T follicular helper cell (primary cell): Measurements from ENCODE around the gene HBB.

Source experiments
- DNase-seq: peaks from one replicate; pipeline ENCODE4 v3.0.0-alpha.2; 2020; ENCODE audit warnings: low read depth

Gene HBB

GRCh38 chr11:5227681-5228080, 810 bp upstream of the HBB start:
- no peak for DNase-seq

DNA sequence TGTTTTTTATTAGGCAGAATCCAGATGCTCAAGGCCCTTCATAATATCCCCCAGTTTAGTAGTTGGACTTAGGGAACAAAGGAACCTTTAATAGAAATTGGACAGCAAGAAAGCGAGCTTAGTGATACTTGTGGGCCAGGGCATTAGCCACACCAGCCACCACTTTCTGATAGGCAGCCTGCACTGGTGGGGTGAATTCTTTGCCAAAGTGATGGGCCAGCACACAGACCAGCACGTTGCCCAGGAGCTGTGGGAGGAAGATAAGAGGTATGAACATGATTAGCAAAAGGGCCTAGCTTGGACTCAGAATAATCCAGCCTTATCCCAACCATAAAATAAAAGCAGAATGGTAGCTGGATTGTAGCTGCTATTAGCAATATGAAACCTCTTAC, 1.4 kb downstream of the HBB start:
- DNase-seq, result no peak

DNA sequence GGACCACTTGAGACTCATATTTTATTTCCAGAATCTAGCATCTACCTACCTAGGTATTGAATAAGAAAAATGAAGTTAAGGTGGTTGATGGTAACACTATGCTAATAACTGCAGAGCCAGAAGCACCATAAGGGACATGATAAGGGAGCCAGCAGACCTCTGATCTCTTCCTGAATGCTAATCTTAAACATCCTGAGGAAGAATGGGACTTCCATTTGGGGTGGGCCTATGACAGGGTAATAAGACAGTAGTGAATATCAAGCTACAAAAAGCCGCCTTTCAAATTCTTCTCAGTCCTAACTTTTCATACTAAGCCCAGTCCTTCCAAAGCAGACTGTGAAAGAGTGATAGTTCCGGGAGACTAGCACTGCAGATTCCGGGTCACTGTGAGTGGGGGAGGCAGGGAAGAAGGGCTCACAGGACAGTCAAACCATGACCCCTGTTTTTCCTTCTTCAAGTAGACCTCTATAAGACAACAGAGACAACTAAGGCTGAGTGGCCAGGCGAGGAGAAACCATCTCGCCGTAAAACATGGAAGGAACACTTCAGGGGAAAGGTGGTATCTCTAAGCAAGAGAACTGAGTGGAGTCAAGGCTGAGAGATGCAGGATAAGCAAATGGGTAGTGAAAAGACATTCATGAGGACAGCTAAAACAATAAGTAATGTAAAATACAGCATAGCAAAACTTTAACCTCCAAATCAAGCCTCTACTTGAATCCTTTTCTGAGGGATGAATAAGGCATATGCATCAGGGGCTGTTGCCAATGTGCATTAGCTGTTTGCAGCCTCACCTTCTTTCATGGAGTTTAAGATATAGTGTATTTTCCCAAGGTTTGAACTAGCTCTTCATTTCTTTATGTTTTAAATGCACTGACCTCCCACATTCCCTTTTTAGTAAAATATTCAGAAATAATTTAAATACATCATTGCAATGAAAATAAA, 2.1 kb downstream of the HBB start:
- no peak for DNase-seq

DNA sequence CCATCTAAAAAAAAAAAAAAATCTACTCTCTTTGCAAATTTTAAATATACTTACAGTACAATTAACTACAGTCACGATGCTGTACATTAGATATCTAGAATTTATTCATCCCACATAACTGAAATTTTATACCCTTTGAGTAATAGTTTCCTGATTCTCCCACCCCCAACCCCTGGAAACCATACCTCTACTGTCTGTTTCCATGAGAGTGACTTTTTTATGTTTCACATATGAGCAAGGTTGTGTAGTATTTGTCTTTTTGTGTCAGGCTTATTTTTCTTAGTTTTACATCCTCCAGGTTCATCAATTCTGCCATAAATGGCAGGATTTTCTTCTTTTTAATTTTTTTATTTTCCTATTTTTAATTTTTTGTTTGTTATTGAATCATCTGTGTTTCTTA, 3.2 kb downstream of the HBB start:
- no peak for DNase-seq

- DNase-seq, result no peak
Observed at GRCh38 chr11:5223146-5223545, 3.7 kb downstream of the HBB start.

GRCh38 chr11:5210376-5210885, 16.4 kb downstream of the HBB start:
- DNase-seq, result no peak

DNA sequence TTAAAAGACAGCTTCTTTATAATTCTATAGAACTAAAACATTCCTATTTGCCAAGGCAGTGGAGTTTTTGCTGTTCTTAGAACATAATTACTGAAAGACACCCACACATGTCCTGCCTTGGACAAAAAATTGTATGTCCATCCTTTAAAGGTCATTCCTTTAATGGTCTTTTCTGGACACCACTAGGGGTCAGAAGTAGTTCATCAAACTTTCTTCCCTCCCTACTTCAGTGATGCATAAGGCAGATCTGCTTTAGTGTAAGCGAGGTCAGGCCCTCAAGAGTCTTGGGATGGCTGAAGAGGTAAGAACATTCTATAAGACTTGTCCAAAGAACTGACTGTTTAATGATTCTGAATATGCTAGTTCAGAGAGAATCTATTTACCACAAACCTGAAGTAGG, 22.1 kb downstream of the HBB start:
- DNase-seq, result no peak

DNA sequence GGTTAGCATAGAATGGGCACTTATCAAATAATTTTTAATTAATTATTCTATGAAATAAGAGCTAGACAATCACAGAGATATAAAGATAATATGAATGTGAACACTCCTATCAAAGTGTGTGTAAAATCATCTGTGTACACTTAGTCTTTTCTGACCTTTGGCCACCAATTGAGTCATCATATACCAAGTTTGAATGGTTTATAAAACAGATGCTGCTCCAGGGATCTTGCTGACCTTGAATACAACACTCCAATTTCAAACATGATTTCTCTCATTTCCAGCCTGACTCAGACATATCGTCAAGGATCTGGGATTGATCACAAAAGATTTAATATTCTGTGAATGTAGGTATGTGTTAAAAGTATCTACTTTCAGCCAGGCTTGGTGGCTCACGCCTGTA, 23.5 kb downstream of the HBB start:
- DNase-seq, result no peak

DNA sequence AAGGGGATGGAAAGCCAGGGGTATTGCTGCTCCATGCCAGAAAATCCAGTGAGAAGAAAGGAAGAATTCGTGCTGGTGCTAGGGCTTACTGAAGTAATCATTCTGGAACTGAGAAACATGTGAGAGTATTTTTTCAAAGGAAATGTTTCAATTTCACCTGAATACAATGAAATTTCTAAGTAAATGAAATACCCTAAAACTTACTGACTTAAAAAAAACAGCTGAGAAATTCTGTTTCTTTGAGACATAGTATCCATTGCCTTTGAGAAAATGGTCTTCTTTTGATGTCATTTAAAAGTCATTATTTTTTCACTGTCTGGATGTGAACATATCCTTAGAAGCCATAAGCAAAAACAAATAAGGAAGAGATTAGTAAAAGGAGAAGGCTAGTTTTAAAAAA, 26.3 kb downstream of the HBB start, which contains the start of gene OR51V1:
Gene OR51V1, minus strand, starts transcription at position 101 of the 400 bp plus-strand sequence. Its CDS starts 0 bp downstream, at position 101.
- no peak for DNase-seq

DNA sequence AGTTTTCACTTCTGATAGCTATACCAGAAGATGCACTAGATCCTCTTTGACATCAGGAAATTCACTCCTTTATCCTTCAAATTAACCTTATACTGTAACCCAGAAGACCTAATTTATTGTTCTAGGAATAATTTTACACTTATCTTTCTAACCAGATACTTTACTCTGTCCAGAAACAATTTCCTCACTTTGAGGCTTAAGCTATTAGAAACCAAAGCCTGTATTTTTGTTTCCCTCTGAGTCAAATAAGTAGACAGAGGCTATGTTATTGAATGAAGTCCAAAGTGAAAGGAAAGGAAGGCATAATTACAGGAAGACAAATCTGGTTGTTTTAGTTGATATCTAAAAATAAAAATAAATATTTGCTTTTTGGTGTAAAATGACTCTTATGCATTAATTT, 28.6 kb downstream of the HBB start:
- DNase-seq, result no peak

DNA sequence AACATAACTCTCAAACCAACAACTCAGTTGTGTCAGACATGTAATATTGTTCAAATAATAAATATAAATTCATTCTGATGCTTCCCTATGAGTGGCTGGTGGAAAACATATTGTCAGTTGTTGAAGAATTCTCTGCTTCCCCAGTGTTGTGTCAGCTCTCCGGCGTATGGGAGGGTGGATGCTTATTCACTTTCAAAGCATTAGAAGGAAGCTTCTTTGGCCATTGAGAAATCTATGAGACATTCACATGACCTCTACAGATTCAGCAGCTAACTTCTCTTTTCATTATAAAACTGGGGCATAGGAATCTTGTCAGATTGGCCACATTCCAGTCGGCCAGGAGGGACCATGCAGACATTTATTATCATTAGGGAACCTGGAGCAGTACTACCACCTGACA, 29.3 kb downstream of the HBB start:
- DNase-seq, result no peak

DNA sequence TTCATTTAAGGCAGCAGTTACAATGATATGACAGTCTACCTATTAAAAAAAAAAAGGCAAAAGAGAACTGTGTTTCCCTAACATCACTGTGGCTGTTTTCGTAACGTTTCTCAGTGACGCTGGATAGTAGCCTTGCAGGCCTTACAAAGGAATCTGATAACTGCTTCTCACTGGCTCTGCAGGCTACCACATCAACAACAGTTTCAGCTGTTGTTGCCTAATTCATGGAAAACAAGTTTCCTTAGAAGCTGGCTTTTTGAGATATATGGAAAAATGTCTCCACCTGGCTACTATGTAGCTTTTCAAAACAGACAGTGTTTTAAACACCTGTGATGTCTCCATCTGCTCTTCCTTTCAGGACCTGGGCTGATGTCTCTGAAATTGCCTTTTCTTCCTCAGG, 30.1 kb downstream of the HBB start:
- DNase-seq, result no peak

DNA sequence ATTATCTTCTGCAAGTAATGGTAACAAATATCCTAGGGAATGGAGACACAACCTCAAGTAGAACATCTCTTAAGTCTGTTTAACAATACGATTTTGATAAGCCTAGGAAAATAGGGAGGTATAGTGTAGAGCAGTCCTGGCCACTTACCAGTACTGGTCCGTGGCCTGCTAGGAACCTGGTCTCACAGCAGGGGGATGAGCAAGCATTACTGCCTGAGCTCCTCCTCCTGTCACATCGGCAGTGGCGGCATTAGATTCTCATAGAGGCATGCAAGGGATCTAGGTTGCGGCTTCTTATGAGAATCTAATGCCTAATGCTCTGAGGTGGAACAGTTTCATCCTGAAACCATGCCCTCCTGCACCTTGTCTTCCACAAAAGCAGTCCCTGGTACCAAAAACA, 30.8 kb downstream of the HBB start:
- DNase-seq, result no peak

DNA sequence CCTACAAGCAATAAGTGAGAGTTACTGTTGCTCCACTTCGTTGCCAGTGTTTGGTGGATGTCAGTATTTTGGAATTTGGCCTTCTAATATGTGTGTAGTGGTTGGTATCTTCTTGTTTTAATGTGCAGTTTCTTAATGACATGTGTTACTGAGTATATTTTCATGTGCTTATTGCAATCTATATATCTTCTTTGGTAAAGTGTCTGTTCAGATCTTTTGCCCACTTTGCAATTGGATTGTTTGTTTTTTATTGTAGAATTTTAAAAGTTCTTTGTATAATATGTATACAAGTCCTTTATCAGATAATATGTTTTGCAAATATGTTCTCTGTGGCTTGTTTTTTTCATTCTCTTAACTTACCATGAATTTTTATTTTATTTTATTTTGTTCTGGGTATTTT, 34.1 kb downstream of the HBB start:
- DNase-seq, result no peak

DNA sequence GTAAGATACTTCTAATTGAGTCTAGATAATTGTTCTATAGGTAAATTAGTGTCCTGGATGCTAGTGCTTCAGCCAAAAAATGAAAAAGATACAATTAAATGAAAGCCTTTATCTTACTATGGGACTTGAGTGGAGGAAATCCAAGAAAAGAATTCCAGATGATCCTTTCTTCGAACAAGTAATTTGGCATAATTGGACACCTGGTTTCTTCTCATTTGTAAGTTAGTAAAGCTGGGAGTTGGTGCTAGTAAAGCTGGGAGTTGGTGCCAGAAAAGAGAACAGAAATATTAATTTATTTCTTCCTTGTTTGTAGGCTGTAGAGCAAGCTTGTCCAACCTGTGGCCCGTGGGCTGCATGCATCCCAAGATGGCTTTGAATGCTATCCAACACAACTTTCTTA, 38.7 kb downstream of the HBB start:
- DNase-seq, result no peak

DNA sequence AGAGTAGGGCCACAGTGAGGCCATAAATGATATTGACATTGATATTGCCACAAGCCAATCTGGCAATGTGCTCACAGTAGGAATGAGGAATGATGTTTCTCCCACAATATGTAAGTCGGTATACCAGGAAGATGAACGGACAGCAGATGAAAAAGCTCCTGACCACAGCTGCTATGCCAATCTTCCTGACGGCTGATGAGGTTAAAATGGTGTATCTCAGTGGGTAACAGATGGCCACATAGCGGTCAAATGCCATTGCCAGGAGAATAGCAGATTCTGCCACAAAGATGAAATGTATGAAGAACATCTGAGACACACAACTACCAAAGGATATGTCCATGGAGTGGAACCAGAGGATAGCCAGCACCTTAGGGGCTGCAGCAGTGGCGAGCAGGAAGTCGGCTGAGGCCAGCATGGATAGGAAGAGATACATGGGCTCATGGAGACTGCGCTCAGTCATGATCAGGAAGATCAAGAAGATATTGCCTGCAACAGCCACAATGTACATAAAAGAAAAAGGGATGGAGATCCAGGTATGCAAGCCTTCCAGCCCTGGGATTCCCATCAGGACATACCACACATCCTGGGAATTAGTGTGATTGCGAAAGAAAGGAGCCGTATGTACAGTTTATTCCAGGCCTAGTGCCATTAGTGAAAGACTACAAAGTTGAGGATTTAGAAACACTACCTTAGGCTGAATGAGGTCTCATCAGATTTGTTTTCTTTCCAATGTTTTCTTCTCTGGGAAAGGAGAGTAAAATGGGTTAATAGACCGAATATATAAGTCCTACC, 48.6 kb downstream of the HBB start:
- no peak for DNase-seq
